HG02938 (cell line): ENCODE data around the gene CYP2C9.
"Not testable (repeated sequence)": the region's sequence is repeated elsewhere in the genome, so short reads cannot be mapped to it uniquely, and the experiment has no call there.

Source experiments
- ATAC-seq: cut with Tn5 transposase; IDR thresholded peaks from one replicate; pipeline ENCODE4 v1.9.1; 2021; ENCODE audit warnings: mild to moderate bottlenecking, moderate library complexity; ENCODE audit not compliant: unreplicated experiment

Gene CYP2C9

DNA sequence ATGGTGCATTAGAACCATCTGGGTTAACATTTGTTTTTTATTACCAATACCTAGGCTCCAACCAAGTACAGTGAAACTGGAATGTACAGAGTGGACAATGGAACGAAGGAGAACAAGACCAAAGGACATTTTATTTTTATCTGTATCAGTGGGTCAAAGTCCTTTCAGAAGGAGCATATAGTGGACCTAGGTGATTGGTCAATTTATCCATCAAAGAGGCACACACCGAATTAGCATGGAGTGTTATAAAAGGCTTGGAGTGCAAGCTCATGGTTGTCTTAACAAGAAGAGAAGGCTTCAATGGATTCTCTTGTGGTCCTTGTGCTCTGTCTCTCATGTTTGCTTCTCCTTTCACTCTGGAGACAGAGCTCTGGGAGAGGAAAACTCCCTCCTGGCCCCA lies at the start of gene CYP2C9:
TSS of gene CYP2C9 (plus strand) at position 276 of the 400 bp plus-strand sequence. CDS start at position 301, 25 bp downstream.
- ATAC-seq: no peak

DNA sequence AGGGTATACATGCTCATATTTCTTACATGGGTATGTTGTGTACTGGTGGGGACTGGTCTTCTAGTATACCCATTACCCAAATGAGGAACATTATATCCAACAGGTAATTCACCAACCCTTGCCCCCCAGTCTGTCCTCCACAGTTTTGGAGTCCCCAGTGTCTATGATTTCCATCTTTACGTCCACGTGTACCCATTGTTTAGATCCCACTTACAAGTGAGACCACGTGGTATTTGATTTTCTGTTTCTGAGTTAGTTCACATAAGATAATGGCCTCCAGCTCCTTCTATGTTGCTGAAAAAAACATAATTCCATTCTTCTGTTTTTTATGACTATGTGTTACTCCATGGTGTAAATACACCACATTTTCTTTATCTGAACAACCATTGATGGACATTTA lies 49.3 kb upstream of the CYP2C9 start:
- ATAC-seq: no peak

DNA sequence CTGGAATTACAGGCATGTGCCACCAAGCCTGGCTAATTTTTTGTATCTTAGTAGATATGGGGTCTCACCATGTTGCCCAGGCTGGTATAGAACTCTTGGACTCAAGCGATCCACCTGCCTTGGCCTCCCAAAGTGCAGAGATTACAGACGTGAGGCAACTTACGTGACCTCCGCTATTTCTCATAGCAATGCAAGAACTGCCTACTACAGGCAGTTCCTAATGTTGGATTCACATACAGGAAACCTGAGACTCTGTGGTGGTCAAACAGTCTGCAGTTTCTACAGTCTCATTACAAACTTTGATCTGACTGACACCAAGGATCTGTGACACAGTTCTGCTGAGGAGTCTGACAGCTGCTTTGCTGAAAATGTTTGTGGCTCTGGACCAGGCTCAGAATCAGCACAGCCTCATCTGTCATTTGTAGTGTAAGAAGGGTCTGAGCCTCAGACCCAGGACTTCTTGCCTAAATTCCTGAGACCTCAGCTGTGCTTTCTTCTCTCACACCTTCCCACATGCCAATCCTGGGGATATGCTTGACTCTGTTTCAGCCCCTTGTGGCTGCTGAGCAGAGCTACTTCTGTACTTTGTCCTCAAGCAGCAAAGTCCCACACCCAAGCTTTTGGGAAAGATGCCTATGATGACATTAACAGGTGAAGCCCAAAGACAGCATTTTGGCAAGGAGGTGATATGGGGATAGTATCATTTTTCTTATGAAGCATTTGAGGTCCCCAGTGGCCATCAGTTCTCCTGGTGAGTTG lies 48.0 kb upstream of the CYP2C9 start:
- ATAC-seq: no peak

DNA sequence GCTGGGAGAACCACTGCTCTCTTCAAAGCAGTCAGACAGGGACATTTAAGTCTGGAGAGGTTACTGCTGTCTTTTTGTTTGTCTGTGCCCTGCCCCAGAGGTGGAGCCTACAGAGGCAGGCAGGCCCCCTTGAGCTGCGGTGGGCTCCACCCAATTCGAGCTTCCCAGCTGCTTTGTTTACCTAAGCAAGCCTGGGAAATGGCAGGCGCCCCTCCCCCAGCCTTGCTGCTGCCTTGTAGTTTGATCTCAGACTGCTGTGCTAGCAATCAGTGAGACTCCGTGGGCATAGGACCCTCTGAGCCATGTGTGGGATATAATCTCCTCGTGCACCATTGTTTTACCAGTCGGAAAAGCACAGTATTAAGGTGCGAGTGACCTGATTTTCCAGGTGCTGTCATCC lies 40.0 kb upstream of the CYP2C9 start:
- not testable (repeated sequence) for ATAC-seq

GRCh38 chr10:94902080-94902479 lies 36.4 kb upstream of the CYP2C9 start:
- ATAC-seq: no peak

- peak; percentile 67 for ATAC-seq
These were observed 35.9 kb upstream of the CYP2C9 start for GRCh38 chr10:94902570-94902969.

GRCh38 chr10:94904506-94905148 lies 33.8 kb upstream of the CYP2C9 start:
- not testable (repeated sequence) for ATAC-seq

DNA sequence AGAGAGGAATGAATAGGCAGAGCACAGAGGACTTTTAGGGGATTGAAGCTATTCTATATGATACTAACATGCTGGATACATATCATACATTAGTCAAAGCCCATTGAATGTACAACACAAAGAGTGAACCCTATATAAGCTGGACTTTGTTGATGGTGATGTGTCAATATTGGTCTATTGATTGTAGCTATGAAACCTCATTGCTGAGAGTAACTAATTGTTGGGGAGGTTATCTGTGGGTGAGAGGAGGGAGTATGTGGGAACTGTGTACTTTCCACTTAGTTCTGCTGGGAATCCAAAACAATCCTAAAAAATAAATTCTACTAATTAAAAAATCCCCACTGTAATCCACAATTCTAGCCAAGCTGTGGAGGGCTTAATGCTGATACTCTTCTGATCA lies 22.0 kb upstream of the CYP2C9 start:
- ATAC-seq: no peak

GRCh38 chr10:94936721-94937120 lies 1.7 kb upstream of the CYP2C9 start:
- ATAC-seq: no peak

GRCh38 chr10:94943432-94944103 lies 5.1 kb downstream of the CYP2C9 start:
- not testable (repeated sequence) for ATAC-seq

- not testable (repeated sequence) for ATAC-seq
These were observed 7.7 kb downstream of the CYP2C9 start for GRCh38 chr10:94946181-94946580.

- ATAC-seq: peak; percentile 80
These were observed 25.4 kb downstream of the CYP2C9 start for GRCh38 chr10:94963901-94964300.

DNA sequence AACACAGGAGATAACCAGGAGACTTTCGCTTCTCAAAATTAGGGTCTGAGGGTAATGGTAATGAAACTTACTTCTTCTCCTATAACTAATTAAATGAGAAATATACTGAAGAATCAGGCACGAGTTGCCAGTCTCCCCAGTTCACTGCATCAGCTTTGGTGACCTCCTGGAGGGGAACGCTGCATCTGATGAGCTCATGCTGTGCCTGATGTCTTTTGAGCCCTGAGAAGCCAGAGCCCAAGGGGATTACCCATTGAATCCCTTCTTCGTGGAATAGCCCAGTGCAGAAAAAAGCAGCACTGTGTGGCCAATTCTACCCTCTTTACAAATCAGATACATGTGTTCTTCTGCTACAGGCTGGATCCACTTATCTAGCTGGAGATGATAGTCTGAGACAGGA lies 45.1 kb downstream of the CYP2C9 start:
- ATAC-seq: no peak

- ATAC-seq: no peak
These were observed 50.7 kb downstream of the CYP2C9 start for GRCh38 chr10:94989192-94989591.

GRCh38 chr10:94991243-94991888 lies 52.9 kb downstream of the CYP2C9 start:
- ATAC-seq: no peak

DNA sequence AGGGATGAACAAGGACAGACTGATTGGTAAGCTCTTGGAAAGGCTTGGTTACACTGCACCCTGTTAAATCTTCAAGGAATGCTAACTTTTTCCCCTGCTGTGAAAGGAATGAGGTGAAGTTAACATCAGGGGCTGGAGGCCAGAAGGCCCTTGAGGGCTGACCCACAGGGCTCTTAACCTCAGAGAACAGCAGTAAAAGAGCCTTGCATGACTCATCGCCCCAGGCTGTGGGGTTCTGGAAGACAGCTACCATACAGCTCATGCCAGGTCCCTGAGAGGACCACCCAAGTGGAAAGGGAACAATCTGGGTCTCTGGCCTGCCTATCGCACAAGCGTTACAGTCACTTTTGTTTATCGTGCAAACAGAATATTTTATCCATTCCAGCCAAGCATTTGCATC lies 54.4 kb downstream of the CYP2C9 start:
- ATAC-seq: no peak

GRCh38 chr10:94997741-94998174 lies 59.3 kb downstream of the CYP2C9 start:
- no peak for ATAC-seq

DNA sequence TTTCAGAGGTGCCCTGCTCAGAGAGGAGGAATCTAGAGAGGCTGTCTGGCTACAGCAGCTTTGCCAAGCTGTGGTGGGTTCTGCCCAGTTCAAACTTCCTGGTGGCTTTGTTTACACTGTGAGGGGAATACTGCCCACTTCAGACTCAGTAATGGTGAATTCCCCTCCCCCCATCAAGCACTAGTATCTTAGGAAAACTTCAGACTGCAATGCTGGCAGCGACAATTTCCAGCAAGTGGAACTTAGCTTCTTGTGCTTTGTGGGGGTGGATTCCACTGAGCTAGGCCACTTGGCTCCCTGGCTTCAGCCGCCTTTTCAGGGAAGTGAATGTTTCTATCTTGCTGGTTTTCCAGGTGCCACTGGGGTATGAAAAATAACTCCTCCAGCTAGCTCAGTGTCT lies 88.0 kb downstream of the CYP2C9 start:
- no peak for ATAC-seq

- no peak for ATAC-seq
These were observed 93.2 kb downstream of the CYP2C9 start for GRCh38 chr10:95031656-95032055.

DNA sequence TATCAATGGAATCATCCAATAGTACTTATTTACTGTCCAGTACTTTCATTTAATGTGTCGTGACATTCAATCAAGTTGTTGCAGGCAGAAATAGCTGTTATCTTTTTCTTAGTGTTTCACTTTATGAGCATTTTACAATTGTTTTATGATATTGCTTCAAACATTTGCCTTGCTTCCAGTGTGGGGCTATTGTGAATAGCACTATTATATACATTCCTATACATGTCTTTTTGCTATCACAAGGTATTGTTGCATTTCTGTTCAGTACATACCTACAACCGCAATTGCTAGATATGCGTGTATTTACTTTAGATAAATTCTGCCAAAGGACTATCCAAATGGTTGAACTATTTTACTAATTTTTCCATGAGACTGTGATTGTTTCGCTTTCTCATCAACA lies 95.9 kb downstream of the CYP2C9 start:
- no peak for ATAC-seq
